Stimulated activated effector memory CD8-positive, alpha-beta T cell treated with anti-CD3 and anti-CD28 coated beads, Interleukin-12 subunit alpha, Interleukin-12 subunit beta, amount 100 ng/mL, for 72 hours (primary cell): Measurements from ENCODE around the gene ST8SIA4.

Experiments
- ATAC-seq: fragments of 150-1000 bp; cut with Tn5 transposase; 2 replicates; pipeline ENCODE4 v1.10.0; 2021
- DNase-seq, 2 donors: peaks; one replicate each; pipeline ENCODE4 v3.0.0; 2021 to 2022; ENCODE audit warnings: low spot score in 2 of 2
- H3K27ac Mint-ChIP-seq: one replicate; pipeline ENCODE4 v1.8.0; 2022; ENCODE audit warnings: mild to moderate bottlenecking, mixed read lengths
- H3K36me3 Mint-ChIP-seq: one replicate; pipeline ENCODE4 v1.8.0; 2022; ENCODE audit warnings: mild to moderate bottlenecking, mixed read lengths
- H3K4me1 Mint-ChIP-seq: one replicate; pipeline ENCODE4 v1.8.0; 2022; ENCODE audit warnings: mixed read lengths
- H3K4me3 Mint-ChIP-seq: one replicate; pipeline ENCODE4 v1.8.0; 2022; ENCODE audit warnings: mild to moderate bottlenecking, mixed read lengths
- H3K9me3 Mint-ChIP-seq: one replicate; pipeline ENCODE4 v1.8.0; 2022; ENCODE audit warnings: mixed read lengths

ST8SIA4 gene

DNA sequence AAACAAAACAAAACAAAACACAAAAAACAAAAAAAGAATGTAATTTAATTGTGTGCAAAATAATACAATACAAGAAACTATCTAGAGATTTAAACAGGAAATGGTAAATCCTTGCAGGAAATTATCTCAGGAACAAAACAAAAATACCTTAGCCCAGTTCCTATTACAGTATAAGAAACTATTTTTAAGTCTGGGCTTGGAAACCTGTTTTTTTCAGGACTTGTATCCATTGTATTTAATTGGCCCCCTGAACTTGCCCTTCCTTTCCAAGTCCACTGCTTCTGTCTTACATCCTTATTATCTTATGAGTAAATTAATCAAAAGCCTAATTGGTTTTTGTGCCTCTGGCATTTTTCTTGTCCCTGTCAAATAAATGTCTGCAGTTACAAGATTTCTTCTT is 48.5 kb downstream of the ST8SIA4 start:
- Mint-ChIP-seq H3K27ac (peak overlapping the region; percentile 89), H3K4me1 (peaks cover 45% of the 10 kb centered on the region), H3K36me3 (peaks cover 75% of the 10 kb centered on the region), H3K4me3 (peak overlapping the region; percentile 51), H3K9me3 (no peaks in the 10 kb centered on the region)
- no peak for ATAC-seq
- no peak for DNase-seq

DNA sequence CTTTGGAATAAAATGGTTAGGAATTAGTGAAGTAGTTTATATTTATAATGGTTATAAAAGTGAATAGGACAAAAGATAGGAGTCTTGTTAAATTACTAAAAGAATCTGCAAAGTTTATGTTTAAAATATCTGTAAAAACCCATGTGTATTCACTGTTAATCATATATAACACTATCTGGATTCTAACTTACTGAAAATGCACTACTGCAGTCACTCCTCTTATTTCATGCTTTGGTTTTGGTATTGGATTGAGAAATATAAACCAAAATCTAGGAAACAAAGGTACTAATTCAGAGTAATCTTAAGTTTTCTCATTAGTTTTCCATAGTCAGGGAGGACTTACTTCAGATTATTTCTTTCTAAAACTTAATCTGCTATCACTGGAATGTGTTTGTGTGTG is 49.5 kb downstream of the ST8SIA4 start:
- H3K9me3 Mint-ChIP-seq = no peaks in the 10 kb centered on the region
- peak overlapping the region; percentile 51 for H3K4me3 Mint-ChIP-seq
- H3K36me3 Mint-ChIP-seq = peaks cover 78% of the 10 kb centered on the region

DNA sequence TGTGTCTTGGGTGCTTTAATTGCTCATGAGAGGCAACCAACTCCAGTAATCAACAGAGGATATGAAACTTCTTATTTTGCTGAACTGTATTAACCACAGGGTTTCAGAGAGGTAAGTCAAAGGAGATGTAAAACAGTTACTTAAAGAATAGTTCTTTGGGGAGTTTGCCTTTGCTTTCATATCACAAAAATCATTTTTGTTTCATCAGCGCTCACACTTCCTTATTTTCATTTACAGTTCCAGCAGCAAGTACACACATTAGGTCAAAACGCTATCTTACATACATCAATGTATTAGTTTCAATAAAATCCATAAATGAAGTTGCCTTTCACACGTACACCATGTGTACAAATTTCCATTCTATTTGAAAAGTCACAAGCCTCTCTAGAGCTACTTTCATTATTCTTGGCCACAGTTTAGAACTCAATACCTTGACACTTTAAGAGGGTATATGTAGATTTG is 50.1 kb downstream of the ST8SIA4 start:
- peak overlapping the region; percentile 89 for H3K27ac Mint-ChIP-seq
- ATAC-seq (peak; percentile 96), DNase-seq (no peak)
- peaks cover 36% of the 10 kb centered on the region for H3K4me1 Mint-ChIP-seq
- peaks cover 77% of the 10 kb centered on the region for H3K36me3 Mint-ChIP-seq
- H3K4me3 Mint-ChIP-seq = peak overlapping the region; percentile 51
- H3K9me3 Mint-ChIP-seq = no peaks in the 10 kb centered on the region

More for the DNA sequence above, 49.5 kb downstream of the ST8SIA4 start:
- ATAC-seq (no peak), DNase-seq (no peak)
- Mint-ChIP-seq H3K4me1 (peaks cover 39% of the 10 kb centered on the region), H3K27ac (peak overlapping the region; percentile 89)

DNA sequence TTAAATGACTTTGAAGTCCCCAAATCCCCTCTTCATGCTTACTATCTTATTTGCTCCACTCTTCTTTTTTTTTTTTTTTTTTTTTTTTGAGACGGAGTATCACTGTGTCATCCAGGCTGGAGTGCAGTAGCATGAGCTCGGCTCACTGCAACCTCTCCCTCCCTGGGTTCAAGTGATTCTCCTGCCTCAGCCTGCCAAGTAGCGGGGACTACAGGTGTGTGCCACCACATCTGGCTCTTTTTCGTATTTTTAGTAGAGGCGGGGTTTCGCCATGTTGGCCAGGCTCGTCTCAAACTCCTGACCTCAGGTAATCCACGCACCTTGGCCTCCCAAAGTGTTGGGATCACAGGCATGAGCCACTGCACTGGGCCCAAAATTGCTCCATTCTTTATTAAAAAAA is 51.0 kb downstream of the ST8SIA4 start:
- peaks cover 36% of the 10 kb centered on the region for H3K4me1 Mint-ChIP-seq
- H3K4me3 Mint-ChIP-seq = no peak overlapping the region
- DNase-seq (no peak), ATAC-seq (no peak)
- no peaks in the 10 kb centered on the region for H3K9me3 Mint-ChIP-seq
- H3K27ac Mint-ChIP-seq = peak overlapping the region; percentile 89
- peaks cover 86% of the 10 kb centered on the region for H3K36me3 Mint-ChIP-seq

DNA sequence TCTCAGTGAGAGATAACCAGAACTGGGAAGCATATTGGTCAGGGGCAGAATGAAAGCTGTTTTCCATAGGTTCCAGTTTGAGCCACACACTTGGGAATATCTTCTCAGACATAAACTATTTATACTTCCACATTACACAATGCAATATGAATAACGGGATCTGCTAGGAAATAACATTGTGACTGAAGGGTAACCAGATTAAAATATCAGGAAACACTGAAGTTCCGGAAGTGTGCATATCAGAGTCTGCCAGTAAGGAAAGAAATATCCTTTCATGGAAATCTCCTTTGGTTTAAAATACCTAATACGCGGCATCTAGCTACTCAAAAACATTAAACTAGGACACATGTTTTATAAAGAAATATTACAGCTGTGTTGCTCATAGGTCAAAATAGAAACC is 56.3 kb downstream of the ST8SIA4 start:
- H3K4me3 Mint-ChIP-seq = no peak overlapping the region
- peaks cover 31% of the 10 kb centered on the region for H3K4me1 Mint-ChIP-seq
- H3K9me3 Mint-ChIP-seq = no peaks in the 10 kb centered on the region
- ATAC-seq (no peak), DNase-seq (no peak)
- peaks cover 74% of the 10 kb centered on the region for H3K36me3 Mint-ChIP-seq
- no peak overlapping the region for H3K27ac Mint-ChIP-seq

DNA sequence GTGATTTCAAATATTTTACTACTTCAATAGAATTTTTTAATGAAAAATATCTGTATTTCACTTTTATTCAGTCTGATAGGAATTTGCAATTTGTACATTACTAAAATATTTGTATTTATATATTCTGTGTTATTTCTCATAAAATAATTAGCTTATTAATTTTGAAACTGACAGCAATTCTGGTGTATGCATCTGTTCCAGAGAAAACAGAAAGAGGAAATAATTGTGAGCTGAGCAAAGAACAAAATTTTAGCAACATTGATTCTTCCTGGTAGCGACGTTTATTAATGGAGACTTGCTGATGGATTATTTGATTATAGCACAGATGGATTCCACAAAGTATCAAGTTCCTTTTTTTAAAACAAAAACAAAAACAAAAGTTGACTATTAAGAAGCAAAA is 61.0 kb downstream of the ST8SIA4 start:
- H3K4me3 Mint-ChIP-seq = peak overlapping the region; percentile 64
- no peak for ATAC-seq
- H3K9me3 Mint-ChIP-seq = no peaks in the 10 kb centered on the region
- DNase-seq = no peak
- H3K4me1 Mint-ChIP-seq = peaks cover 58% of the 10 kb centered on the region
- peaks cover 70% of the 10 kb centered on the region for H3K36me3 Mint-ChIP-seq
- H3K27ac Mint-ChIP-seq = no peak overlapping the region

DNA sequence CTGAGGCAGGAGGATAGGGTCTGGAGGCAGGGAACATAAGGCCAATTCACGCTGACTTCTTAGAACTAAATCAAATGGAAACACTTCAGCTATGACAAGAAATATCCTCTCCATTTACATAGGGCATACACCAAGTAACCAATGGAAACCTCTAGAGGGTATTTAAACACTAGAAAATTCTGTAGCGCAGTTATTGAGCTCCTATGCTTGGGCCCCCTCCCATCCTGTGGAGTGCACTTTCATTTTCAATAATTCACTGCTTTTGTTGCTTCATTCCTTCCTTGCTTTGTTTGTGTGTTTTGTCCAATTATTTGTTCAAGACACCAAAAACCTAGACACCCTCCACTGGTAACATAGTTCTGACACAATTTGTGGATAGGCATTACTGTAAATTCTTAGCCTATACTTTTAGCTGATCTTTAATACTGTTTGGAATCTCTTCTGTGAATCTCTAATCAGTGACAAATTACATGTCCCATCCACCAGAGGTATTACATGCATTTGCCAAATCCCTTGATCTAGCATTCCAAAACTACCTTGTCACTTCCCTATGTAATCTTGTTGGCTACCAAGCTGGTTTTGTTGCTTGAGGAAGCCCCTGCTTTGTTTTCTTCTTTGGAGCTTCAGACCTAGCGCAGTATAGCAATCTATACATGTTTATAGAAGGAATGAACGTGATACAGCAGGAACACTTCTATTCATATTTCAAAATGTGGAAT is 61.6 kb downstream of the ST8SIA4 start:
- Mint-ChIP-seq H3K4me1 (peaks cover 62% of the 10 kb centered on the region), H3K9me3 (no peaks in the 10 kb centered on the region), H3K27ac (peak overlapping the region; percentile 90), H3K36me3 (peaks cover 70% of the 10 kb centered on the region), H3K4me3 (peak overlapping the region; percentile 64)
- DNase-seq = no peak
- peak; percentile 41 for ATAC-seq

DNA sequence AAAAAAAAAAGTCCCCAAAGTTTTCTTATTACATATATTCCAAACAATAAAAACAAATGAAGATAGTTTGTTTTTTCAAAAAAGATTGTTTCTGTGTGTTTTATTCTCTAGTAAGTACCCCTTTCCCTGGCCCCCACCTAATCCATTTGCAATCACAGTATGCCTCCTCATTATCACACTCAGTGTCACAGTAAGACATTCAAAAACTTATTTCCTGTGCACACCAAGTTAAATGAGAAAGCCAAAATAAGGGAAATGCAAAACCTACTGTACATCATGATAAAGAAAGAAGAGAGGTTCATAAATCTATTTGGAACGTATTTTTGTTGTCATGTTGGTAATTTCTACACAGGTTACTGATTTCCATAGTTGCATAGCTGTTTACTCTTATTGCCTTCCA is 62.3 kb downstream of the ST8SIA4 start:
- peaks cover 55% of the 10 kb centered on the region for H3K4me1 Mint-ChIP-seq
- DNase-seq = no peak
- ATAC-seq = peak; percentile 41
- H3K9me3 Mint-ChIP-seq = no peaks in the 10 kb centered on the region
- peak overlapping the region; percentile 64 for H3K4me3 Mint-ChIP-seq
- H3K27ac Mint-ChIP-seq = peak overlapping the region; percentile 90
- H3K36me3 Mint-ChIP-seq = peaks cover 69% of the 10 kb centered on the region

DNA sequence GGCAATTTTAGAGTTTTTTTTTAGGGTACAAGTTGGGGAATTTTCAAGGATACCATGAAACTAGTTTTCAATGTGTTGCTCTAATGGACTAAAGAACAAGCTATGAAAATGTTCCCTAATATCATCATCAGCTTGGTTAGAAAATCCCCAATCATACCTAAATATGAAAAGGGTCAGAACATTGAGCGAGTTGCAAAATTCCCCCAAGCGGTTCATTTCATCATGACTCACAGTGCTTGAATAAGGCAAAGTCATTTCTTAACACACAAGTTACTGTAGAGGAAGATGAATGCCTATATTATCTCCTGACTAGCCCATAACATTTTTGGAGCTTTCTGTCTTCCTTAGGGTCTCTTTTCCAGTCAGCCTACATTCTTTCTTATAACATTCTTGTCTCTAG is 62.7 kb downstream of the ST8SIA4 start:
- DNase-seq (no peak), ATAC-seq (peak; percentile 94)
- Mint-ChIP-seq H3K4me1 (peaks cover 53% of the 10 kb centered on the region), H3K27ac (peak overlapping the region; percentile 90), H3K9me3 (no peaks in the 10 kb centered on the region), H3K4me3 (peak overlapping the region; percentile 64), H3K36me3 (peaks cover 69% of the 10 kb centered on the region)

DNA sequence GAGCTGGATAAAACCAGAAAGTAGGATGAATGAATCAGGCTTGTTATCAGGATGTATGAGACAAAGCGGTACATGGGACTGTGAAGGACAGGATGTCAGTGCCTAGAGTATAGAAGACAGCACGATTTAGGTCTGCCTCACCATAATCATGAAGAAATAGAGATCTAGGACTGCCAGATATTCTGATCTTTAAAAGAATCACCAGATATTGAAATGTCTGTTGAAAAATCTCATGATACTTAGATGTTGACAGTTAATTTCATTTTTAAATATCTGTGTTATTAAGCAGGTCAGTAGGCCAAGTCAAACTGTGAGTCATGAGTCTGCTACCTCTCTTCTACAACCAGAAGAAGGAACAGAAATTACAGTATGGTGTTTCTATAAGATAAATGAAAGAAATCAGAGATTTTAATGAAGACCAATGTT is 65.0 kb downstream of the ST8SIA4 start:
- Mint-ChIP-seq H3K4me3 (peak overlapping the region; percentile 48), H3K9me3 (no peaks in the 10 kb centered on the region), H3K36me3 (peaks cover 69% of the 10 kb centered on the region), H3K27ac (peak overlapping the region; percentile 72), H3K4me1 (peaks cover 50% of the 10 kb centered on the region)
- ATAC-seq = peak; percentile 83
- DNase-seq = no peak

DNA sequence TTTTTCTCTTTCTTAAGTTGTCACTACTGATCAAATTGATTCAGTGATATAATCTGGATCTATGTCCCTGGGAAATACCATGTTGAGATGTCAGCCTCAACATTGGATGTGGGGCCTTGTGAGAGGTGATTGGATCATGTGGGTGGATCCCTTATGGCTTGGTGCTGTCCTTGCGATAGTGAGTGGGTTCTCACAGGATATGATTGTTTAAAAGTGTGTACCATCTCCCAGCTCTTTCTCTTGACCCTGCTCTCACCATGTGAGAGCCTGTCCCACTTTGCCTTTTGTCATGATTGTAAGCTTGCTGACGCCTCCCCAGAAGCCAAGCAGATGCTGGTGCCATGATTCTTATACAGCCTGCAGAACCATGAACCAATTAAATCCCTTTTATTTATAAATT is 68.6 kb downstream of the ST8SIA4 start:
- DNase-seq = no peak
- ATAC-seq = no peak
- Mint-ChIP-seq H3K27ac (peak overlapping the region; percentile 21), H3K36me3 (peaks cover 71% of the 10 kb centered on the region), H3K4me3 (no peak overlapping the region), H3K9me3 (no peaks in the 10 kb centered on the region), H3K4me1 (peaks cover 34% of the 10 kb centered on the region)

DNA sequence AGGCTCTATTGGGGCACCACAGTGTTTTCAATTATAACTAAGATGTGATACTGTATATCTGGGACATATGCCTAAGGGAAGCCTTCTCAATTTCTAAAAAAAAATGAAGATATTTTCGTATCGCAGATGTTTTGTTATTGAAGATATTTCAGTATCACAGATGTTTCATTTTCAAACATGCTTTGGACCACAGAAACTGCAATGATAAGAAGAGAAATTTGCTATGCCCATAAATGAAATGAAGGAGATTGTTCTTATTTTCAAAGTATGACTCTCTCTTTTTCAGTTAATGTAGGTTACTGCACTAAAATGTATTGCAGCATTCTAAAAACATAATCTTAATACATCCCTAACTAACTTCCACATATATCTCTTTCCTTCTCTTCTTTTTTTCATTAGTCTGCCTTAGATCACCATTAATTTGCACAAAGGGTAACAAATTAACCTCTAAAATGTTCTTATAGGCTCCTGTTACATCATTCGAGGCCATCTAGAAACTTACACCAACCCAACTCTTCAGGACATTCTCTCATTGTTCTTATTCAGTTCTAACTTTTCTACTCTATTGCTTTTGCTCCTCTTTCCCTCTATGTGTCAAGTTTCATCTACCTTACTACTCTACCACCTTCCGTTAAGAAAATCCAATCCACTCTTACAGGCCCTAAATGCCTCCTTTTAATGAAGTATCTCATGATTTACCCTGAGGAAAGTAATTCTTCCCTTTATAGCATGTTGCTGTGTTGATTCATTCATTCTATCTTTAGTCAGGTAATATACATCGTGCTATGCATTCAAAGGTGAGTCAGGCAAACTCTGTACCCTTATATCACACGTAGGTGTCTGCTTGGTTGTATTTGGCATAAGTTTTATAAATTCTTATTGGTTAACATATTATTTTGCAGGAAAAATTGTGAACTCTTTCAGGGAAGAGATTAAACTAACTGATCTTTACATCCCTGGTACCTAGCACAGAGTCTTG is 70.5 kb downstream of the ST8SIA4 start:
- H3K4me3 Mint-ChIP-seq = peak overlapping the region; percentile 8
- H3K9me3 Mint-ChIP-seq = no peaks in the 10 kb centered on the region
- ATAC-seq = peak; percentile 71
- peaks cover 45% of the 10 kb centered on the region for H3K4me1 Mint-ChIP-seq
- no peak for DNase-seq
- peaks cover 68% of the 10 kb centered on the region for H3K36me3 Mint-ChIP-seq
- peak overlapping the region; percentile 3 for H3K27ac Mint-ChIP-seq

DNA sequence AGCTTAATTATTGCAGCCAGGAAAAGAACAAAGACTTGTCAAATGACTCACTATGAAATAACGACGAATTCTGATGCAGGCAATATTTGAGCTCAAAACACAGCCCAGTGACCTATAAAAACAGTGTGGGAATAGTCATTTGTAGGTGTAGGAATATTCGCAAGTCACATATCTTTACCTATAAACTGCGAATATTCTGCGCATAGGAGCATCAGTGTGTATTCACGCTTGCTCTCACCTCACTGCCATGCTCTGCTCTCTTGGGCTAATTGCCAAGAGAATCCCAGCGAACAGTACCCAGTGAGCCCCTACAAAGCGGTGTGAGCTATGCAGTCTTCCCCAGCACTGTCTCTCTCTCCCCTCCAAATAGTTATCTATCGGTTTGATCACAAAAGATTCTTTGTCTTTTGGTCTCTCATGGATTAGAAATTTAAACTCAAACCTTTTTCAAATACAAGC is 74.2 kb downstream of the ST8SIA4 start:
- no peak for DNase-seq
- Mint-ChIP-seq H3K36me3 (peaks cover 51% of the 10 kb centered on the region), H3K4me1 (peaks cover 51% of the 10 kb centered on the region), H3K27ac (peak overlapping the region; percentile 85), H3K9me3 (no peaks in the 10 kb centered on the region), H3K4me3 (no peak overlapping the region)
- no peak for ATAC-seq

DNA sequence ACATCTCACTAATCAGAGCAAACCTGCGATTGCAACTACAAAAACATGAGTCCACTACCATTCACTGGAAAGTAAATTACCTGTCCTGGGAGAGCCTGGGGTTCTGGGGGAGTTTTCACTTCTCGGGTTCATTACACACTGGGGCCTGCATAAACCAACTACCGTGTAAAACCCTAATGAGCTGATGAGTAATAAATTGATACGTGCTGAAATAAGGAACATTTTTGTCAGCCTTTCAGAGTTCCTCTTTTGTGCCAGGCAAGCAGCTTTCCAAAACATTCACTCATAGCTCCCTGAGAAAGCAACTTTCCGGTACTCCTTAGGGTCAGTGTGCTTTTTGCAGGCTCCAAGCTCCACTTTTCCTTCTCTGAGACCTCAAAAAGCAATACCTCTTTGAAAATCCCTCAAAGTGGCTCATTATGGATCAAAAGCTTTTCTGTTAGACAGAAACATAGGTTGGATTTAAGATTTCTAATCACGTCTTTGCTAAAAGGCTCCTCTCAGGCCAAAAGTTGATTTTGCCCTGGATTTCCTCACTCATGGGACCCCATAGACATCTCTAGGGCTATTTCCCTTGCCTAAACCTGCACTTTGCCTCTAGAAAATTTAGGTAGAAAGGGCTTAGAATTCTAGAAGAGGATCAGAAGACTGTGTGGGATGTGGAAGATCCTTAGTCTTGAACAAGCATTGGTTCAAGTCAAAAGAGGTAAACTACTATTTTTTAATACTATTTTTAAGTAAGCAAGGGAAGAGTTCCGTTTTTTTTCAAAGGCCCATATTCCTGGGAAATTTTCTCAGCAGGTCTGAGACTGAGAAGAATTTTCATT is 74.8 kb downstream of the ST8SIA4 start:
- Mint-ChIP-seq H3K4me3 (peak overlapping the region; percentile 38), H3K36me3 (peaks cover 54% of the 10 kb centered on the region), H3K9me3 (no peaks in the 10 kb centered on the region), H3K27ac (peak overlapping the region; percentile 85), H3K4me1 (peaks cover 58% of the 10 kb centered on the region)
- DNase-seq (no peak), ATAC-seq (peak; percentile 79)

DNA sequence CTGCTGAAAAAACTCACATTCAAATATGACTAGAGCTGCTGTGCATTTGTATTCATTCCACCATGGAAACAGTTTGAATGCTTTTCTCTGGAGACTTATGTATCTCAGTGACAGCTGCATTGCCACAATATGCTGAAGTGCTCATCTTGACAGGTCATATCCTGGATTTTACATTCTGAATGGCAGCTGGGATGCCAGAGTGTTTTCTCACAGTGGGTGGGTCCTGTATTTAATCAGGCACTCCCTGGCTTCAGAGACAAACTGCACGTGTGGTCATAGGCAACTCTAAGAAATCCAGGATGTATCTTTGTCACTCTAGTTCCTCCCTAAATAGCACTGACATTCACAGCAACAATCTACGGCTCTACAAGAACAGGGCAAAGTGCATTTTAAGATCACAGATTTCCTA is 75.6 kb downstream of the ST8SIA4 start:
- ATAC-seq (peak; percentile 38), DNase-seq (no peak)
- H3K9me3 Mint-ChIP-seq = no peaks in the 10 kb centered on the region
- peaks cover 53% of the 10 kb centered on the region for H3K4me1 Mint-ChIP-seq
- H3K36me3 Mint-ChIP-seq = peaks cover 56% of the 10 kb centered on the region
- peak overlapping the region; percentile 38 for H3K4me3 Mint-ChIP-seq
- peak overlapping the region; percentile 85 for H3K27ac Mint-ChIP-seq
